Ramos (cell line): ENCODE results near the gene PYGM.

Experiments
- in situ Hi-C: fragments of 300-500 bp; cut with MboI; formaldehyde crosslinking; loops from one replicate; pipeline ENCODE4 v1.14.3; 2022; ENCODE audit warnings: low sequenced_read_pairs; ENCODE audit not compliant: unreplicated experiment

Gene PYGM

DNA sequence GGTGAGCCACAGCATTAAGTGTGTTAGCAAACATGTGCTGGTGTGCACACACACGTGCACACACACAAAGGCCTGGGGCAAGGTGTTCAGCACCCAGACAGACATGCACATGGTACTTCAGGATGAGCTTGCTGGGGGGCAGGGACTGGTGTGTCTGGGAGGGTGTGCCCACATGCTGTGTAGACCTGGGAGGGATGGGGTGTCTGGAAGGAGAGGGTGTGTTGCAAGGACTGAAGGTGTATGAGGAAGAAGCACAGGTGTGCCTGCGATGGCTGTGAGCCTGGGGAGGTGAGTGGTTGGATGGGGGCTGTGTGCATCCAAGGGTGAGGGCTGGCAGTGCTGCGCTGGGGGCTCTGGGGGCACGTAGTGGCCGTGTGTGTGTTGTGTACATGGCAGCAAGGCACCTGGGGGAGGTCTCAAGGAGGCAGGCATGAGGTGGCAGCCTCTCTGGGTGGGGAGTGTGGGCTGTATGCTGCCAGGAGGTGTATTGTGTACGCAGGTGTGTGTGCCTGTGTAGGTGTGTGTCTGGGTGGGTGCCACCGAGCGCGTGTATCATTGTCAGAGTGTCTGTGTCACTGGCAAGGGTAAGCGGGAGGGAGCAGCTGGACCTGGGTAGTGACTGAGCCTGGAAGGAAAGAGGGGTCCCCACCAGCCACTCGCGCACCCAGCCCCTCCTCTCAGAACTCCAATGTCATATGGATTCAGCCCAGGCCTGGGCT, 39.0 kb downstream of the PYGM start:
- in situ Hi-C loops: no loop called here

DNA sequence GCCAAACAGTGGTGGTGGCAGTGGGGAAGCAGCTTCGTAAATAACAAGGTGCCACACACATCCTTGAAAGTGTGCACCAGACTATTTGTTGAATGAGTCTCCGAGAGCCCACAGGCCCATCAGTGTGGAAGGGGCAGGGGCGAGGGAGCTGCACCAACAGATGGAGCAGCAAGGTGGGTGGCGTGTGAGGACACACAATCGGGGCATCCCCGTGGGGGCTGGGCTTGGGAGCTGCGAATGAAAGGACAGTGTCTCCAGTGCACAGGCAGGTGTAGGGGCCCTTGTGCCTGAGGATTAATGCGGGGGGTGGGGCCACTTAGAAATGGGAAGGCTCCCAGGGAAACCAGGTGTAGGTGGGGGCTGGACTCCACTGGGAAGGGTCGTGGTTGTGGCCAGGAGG, 39.6 kb downstream of the PYGM start:
- in situ Hi-C loops: no loop called here

DNA sequence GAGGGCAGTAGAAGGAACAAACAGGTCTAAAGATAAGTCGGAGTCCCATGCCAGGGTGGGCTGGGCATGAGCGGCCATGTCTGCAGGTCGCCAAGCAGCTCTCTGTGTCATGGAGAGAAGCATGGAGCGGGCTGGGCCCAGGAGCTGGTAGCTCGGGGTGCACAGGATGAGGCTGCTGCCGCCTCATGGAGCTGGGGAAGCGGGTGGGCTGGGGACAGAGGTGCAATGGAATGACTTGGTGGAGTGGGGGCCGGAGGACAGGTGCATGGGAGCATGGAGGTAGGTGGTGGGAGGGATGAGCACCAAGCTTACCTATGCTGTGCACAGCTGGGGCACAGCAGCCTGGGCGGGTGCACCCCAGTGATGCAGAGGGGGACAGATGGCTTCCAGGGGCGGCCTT, 40.4 kb downstream of the PYGM start:
- in situ Hi-C loops: no loop called here

DNA sequence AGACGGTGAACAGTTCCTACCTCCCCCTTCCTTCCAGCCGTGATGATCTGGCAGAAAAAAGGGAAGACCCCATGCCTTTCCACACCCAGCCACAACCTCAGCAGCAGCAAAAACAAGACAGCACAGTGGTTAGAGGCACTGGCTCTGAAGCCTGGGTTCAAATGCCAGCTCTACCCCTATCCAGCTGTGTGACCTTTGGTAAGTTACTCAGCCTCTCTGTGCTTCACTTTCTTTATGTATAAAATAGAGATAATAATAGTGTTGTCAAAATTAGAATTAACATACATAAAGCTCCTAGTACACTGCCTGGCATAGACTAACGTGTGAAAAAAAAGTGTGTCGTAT, 41.0 kb downstream of the PYGM start:
- in situ Hi-C loops: no loop called here

DNA sequence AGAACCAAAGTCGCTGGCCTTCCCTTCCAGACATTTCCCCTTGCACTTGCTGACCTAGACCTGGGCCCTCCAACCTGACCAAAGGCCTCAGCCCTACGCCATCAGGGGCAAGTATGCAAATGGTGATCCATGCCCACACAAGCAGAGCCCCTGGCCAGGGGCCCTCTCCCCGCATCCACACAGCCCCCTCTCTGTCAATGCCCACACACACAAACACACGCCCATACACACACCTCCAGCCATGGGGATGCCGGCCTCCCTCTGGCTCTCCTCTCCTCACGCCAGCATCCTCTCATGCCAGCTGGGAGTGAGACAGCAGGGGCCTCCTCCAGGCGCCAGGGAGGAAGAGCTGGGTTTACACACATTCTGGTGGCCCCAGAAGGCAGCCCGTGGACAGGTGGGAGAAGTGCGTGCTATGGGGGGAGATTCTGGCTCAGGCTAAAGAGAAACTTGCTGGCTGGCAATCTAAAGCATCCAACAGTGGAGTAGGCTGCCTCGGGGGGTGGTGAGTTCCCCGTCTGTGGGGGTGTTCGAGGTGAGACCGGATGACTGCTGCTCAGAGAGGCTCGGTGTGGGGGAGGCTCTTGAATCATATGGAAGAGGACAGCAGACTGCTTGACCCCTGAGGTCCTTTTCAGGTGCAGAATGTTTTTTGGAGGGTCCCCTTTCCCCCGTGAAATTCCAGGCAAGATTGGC, 41.5 kb downstream of the PYGM start:
- in situ Hi-C loops: no loop called here

DNA sequence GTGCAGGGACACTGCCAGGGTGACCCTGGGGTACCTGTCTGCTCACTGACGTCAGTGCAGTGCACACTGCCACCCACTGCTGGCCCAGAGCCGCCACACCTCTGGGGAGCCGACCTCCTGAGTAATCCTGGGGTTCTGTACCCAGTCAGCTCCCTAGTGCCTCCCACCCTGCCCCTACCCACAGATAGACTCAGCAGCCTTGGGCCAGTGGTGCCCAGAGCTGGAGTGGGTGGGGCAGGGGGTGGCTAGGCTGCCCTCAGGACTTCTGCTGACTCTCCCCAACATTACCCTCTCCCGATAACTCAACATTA, 42.6 kb downstream of the PYGM start:
- in situ Hi-C loops: no loop called here

DNA sequence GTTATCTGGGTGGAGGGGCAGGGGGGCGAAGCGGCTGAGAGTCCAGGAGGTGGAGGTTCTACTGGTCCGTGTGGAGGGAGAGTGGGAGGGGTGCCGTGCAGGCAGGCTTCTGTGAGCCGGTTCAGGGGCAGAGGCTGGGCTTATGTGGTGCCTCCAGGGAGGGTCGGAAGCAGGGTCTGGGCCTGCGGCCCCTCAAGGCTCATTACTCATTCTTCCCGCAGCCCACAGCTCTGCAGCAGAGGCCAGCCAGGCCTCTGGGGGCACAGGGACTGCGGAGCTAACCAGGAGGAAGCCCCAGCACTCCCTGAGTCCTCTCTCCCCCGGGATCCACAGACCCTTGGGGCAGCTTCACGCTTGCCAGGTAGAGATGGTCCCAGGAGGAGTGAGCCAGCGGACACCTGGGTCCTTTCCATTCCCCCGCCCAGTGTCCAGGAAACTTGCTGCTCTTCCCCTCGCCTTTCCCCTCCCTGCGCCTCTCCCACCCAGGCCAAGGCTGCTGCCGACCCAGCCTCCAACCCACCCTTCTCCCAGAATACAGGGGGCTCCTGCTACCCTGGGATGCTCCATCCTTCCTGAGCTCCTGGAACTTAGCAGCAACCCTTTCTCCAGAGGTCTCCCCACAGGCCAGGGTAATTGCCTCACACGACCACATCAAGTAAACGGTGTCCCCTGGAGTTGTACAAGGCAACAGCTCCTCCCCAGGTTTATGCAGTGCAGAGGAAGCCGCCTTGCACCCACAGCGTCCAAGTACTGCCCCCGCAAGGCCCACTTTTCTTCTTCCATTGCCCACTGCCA, 43.1 kb downstream of the PYGM start:
- in situ Hi-C loops: no loop called here

DNA sequence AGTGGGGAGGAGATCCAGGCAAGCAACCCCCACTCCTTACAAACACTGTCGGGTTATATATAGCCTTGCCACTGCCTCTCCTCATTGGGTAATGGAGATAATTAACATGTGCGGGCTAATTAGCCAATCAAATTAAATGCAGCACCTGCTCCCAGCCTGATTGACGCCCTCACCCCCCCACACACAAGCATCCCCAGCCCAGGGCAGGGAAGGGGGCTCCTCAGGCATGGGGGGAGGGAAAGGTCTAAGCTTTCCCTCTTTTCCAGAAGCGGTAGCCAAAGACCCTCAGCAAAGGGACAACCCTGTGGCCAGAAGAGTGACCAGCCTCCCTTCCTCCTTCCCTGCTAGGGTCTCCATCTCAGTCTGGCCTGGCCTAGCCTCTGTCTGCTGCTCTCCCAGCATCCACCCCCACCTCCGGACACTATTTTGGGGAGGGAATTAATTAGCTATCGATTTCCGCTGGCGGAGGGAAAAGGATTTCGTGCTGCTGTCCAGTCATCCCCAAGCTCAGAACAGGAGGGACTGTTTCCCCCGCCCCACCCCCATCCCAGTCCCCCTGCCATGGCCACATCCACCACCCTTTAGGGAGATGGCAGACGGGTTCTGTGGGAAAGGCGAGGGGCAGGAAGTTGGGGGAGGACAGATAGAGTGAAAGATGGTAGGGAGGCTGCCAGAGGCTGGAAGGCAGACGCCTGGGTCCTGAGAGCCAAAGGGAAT, 43.9 kb downstream of the PYGM start:
- in situ Hi-C loops: no loop called here

DNA sequence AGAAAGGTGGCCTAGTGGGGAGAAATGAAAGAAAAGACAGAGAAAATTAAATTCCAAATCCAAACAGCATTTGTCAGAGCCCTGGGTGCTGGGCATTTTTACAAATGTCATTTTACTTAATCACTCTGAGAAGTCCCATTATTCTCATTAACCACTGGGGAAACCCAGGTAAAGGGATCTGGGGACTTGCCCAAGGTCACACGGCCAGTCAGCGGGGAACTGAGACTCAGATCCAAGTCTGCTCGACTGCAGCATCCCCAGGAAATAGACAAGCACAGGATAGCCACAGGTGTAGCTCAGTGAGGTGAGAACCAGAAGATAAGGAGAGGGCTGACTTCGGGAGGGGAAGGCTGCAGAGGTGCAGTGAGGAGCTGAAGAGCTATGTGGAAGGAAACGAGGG, 44.7 kb downstream of the PYGM start:
- in situ Hi-C loops: no loop called here

DNA sequence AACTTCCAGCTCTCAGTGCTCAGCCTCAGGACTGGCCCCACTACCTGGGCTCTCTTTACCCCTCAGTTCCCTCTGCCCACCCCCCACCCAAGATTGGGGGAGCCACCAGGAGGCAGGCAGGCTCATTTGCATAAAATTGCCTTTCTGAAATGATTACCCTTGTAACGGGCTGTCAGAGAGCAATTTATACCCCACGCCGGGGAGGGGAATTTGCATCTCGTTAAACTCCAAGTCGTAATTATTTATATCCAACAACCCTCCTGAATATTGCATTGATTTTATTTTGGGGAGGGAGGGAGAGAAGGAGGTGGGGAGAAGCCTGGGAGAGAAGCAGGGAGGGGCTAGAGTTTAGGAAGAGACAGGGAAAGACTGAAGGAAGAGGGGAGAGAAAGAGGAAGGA, 45.1 kb downstream of the PYGM start:
- in situ Hi-C loops: no loop called here

DNA sequence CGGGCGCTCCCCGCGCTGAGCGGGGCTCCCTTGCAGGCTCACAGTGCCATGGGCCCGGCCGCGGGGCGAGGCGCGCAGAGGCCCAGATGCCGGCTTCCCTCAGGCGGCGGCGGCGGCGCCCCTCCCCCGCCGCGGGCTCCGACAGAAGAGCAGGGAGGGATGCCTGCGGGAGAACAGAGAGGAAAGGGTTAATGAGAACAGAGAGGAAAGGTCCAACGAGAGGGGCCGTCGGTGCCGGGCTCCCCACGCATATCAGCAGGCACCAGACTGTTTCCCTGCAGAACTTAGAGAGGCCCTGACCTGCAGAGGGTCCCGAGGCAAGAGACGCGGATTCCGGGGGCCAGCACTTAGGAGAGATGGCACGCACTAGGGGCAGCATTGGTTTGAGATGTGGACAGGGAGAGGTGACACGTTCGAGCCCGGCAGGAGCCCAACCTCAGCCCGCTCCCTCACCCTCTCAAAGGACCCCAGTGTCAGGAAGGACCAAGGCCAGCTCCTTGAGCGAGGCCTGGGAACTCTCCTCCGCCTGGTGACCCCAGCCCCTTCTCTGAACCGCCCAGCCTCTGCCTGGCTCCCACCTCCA, 45.9 kb downstream of the PYGM start:
- in situ Hi-C loops: no loop called here

DNA sequence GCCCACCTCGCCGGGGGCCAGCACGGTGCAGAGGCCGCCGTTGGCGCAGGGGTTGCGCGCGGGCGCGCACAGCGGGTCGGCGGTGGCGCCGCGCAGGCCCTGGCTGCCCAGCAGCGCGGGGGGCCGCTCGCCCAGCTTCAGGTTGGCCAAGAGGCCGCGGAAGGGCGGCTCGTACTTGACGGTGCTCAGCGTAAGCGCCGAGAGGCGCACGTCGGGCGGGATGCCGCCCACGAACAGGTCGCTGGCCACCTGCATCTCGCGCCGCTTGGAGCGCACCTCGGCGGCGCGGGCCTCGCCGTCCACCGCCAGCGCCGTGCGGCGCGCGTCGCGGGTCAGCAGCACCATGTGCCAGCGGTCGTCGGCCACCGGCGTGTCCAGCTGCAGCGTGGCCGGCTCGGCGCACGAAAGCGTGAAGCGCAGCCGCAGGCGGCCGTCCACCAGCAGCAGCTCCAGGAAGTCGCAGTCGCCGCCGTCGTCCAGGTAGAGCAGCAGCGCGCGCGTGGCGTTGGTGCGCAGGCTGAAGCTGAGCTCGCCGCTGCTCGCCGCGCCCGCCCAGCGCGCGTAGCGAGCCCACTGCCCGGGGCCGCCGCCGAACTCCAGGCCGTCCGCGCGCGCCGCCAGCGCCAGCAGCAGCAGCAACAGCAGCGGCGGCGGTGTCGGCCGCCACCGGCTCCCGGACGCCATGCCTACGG, 46.6 kb downstream of the PYGM start:
- in situ Hi-C loops: no loop called here

DNA sequence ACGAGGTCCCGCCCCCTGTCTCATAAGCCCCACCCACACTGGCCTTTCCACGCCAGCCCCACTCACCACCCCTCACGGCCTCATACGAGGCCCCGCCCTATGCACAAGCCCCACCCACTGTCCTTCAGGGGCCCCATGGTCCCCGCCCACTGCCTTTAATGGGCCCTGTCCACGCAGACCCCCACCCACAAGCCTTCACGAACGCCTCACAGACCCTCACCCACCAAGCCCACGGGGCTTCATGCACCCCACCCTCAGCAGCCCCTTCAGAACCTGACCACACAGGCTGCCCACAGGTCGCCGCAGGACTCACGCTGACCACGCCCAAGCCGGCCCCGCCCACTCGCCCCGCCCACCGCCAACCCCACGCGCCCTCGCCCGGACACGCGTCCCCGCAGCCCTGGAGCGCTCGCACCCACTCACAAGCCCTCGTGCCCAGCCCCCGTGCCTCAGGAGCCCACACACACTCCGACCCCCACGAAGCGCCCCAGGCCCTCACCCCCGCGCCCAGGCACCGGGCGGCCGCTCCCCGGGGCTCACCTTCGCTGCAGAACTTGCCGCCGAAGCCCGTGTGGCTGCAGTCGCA, 47.3 kb downstream of the PYGM start:
- in situ Hi-C loops: no loop called here

DNA sequence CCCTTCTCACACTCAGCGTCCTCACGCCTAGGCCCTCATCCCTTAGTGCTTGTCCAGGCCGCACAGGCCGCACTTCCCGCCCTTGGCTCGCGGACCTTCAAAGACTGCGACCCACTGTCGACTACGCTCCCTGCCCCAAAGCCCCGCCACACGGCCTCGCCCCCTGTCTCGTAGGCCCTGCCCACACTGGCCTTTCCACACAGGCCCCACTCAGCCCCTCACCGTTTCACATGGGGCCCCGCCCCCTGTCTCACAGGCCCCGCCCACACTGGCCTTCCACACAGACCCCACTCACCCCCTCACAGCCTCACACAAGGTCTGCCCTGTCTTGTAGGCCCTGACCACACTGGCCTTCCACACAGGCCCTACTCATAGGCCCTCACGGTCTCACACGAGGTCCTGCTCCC, 47.8 kb downstream of the PYGM start:
- in situ Hi-C loops: no loop called here

DNA sequence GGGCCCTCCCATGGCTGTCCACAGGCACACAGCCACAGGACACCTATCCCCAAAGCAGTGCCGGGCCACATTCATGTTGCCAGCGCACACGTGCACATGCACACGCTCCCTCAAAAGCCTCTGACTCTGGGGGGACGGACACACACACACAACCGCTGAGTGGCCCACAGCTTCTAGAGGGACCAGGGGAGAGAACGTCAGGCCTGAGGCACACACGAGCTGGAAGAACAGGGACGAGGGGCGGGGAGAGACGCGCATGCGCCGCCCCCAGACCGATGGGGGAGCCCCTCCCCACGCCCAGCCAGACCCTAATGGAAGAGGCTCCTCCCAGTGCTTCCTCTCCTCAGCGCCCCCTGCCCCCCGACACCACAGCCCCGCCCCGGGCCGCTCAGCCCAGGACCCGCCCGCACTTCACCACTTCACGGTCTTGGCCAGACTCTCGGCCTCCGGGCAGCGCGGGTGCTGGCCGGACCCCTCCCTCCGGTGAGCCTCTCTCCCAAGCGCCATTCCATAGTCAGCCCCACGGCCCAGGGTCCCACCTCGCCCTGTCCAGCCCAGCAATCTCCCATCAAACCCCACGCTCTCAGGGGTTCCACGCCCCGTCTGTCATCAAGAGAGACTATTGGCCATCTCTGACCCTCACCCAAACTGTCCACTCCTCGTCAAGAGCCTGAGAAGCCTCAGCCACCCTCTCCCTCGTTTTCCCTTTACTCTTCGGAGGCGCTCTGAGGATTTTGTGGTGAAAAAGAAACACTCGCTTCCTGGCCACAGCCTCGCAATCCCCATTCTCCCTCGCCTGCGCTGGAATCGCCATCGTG, 48.4 kb downstream of the PYGM start:
- in situ Hi-C loops: no loop called here

DNA sequence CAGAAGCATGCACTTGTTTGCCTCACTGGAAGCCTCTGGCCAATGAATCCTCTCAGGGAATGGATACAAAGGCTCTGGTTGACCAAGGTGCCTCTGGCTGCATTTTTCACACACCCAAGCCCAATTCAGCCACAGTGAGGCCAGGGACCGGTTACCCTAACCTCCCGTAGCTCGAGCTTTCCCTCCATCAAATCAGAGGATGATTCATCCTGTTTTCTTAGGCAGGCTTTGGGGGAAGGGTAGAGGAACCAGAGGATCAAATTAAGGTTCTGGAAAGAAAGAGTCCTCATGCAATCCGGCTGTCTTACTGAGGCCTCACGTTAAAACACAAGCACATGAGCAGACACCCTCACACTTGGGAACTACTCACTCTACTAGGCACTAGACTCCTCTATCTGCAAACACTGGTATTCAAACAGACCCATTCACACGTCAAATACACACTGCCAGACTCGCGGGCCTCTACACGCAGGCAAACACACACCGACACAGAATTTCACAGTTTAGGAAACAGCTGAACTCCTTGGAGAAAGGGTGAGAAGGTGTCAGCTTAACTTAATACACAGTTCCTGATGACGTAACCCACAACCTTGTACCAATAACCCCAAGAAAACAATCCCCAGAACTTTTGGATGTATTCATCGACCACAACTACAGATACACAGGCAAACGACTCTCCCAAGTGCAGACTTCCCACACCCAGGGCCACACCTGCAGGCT, 49.2 kb downstream of the PYGM start:
- in situ Hi-C loops: no loop called here

DNA sequence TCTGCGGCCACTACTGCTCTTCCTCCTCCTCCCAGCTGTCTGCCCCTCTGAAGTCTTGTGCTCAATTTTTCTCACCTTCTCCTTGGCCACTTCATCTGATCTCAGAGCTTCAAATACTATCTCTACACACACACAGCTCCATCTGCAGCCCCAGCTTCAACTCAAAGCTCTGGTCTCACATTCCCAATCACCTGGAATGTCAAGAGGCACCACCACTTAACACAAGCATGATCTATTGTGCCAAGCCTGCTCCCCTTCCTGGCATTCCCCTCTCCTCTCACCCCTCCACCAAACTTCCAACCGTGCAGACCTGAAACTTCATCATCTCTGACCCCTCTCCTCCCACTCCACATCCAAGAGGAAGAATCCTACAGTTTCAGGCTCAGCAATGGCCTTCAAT, 54.3 kb downstream of the PYGM start:
- in situ Hi-C loops: no loop called here

DNA sequence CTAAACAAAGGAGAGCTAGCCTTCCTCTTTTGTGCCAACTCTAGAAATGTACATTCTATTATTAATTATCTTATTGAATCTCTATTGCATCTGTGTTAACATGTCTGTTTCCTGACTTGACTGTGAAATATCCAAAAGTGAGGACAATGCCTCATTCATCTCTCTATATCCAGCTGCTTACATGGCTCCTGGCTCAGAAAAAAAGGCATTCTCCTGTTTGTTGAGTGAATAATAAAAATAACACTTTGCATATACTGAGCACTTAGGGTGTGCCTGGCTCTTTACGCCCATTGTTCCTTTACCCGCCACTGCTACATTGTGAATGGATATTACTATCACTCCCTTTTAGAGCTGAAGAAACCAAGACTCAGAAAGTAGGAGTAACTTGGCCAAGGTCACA, 56.7 kb downstream of the PYGM start:
- in situ Hi-C loops: no loop called here
